Measurements from ENCODE around the gene TPCN2.

Gene TPCN2

GRCh38 chr11:69067200-69067599 lies 18.5 kb downstream of the TPCN2 start:
- Histone ChIP-seq H3K27ac (ENCODE audit: low read length) (no peak overlapping the region), H3K27me3 (ENCODE audit: insufficient read depth, low read length, poor library complexity) (no peaks in the 10 kb centered on the region), H3K4me3 (ENCODE audit: low read depth in 1 of 2, low read length in 2 of 2) (no peak overlapping the region), H3K9ac (ENCODE audit: low read depth, low read length) (no peak overlapping the region), H3K9me3 (ENCODE audit: insufficient read depth, low read length, severe bottlenecking) (no peaks in the 10 kb centered on the region), H3K79me2 (ENCODE audit: insufficient read depth, low read length) (no peaks in the 10 kb centered on the region), H3K36me3 (ENCODE audit: insufficient read depth, low read length) (peaks cover 40% of the 10 kb centered on the region), H3K4me1 (ENCODE audit: insufficient read depth, low read length) (no peaks in the 10 kb centered on the region), H4K20me1 (ENCODE audit: insufficient read depth, low read length) (peaks cover 29% of the 10 kb centered on the region), H3K4me2 (ENCODE audit: insufficient read depth, low read length) (no peak overlapping the region), H2AFZ (ENCODE audit: low read depth, low read length) (no peak overlapping the region)
- TF ChIP-seq EZH2 (IDR thresholded peaks at IDR 0.05; ENCODE audit: borderline replicate concordance, low read depth, low read length, severe bottlenecking) (no peak), CTCF (IDR thresholded peaks at IDR 0.05; ENCODE audit: borderline replicate concordance, extremely low read depth, low read length, poor library complexity, severe bottlenecking) (no peak)
- DNase-seq (no peak), ATAC-seq (ENCODE audit: insufficient read depth, low read depth) (no peak)

- Histone ChIP-seq H3K9ac (ENCODE audit: low read depth, low read length) (no peak overlapping the region), H3K79me2 (ENCODE audit: insufficient read depth, low read length) (no peaks in the 10 kb centered on the region), H3K4me3 (ENCODE audit: low read depth in 1 of 2, low read length in 2 of 2) (no peak overlapping the region), H2AFZ (ENCODE audit: low read depth, low read length) (no peak overlapping the region), H3K9me3 (ENCODE audit: insufficient read depth, low read length, severe bottlenecking) (no peaks in the 10 kb centered on the region), H3K27ac (ENCODE audit: low read length) (no peak overlapping the region), H3K27me3 (ENCODE audit: insufficient read depth, low read length, poor library complexity) (no peaks in the 10 kb centered on the region), H3K4me2 (ENCODE audit: insufficient read depth, low read length) (no peak overlapping the region), H4K20me1 (ENCODE audit: insufficient read depth, low read length) (peaks cover 9% of the 10 kb centered on the region), H3K4me1 (ENCODE audit: insufficient read depth, low read length) (no peaks in the 10 kb centered on the region), H3K36me3 (ENCODE audit: insufficient read depth, low read length) (peaks cover 33% of the 10 kb centered on the region)
- ATAC-seq (ENCODE audit: insufficient read depth, low read depth), result no peak
- no peak for TF ChIP-seq CTCF (IDR thresholded peaks at IDR 0.05; ENCODE audit: borderline replicate concordance, extremely low read depth, low read length, poor library complexity, severe bottlenecking)
- no peak for TF ChIP-seq EZH2 (IDR thresholded peaks at IDR 0.05; ENCODE audit: borderline replicate concordance, low read depth, low read length, severe bottlenecking)
- DNase-seq, result no peak
Observed at GRCh38 chr11:69071086-69071800, 22.5 kb downstream of the TPCN2 start.

- Histone ChIP-seq H3K9ac (ENCODE audit: low read depth, low read length) (no peak overlapping the region), H3K27me3 (ENCODE audit: insufficient read depth, low read length, poor library complexity) (no peaks in the 10 kb centered on the region), H2AFZ (ENCODE audit: low read depth, low read length) (no peak overlapping the region), H4K20me1 (ENCODE audit: insufficient read depth, low read length) (peaks cover 3% of the 10 kb centered on the region), H3K27ac (ENCODE audit: low read length) (no peak overlapping the region), H3K36me3 (ENCODE audit: insufficient read depth, low read length) (peaks cover 33% of the 10 kb centered on the region), H3K4me2 (ENCODE audit: insufficient read depth, low read length) (no peak overlapping the region), H3K79me2 (ENCODE audit: insufficient read depth, low read length) (no peaks in the 10 kb centered on the region), H3K4me3 (ENCODE audit: low read depth in 1 of 2, low read length in 2 of 2) (no peak overlapping the region), H3K9me3 (ENCODE audit: insufficient read depth, low read length, severe bottlenecking) (no peaks in the 10 kb centered on the region), H3K4me1 (ENCODE audit: insufficient read depth, low read length) (no peaks in the 10 kb centered on the region)
- ATAC-seq (ENCODE audit: insufficient read depth, low read depth), result no peak
- no peak for DNase-seq
- TF ChIP-seq CTCF (IDR thresholded peaks at IDR 0.05; ENCODE audit: borderline replicate concordance, extremely low read depth, low read length, poor library complexity, severe bottlenecking), result no peak
- no peak for TF ChIP-seq EZH2 (IDR thresholded peaks at IDR 0.05; ENCODE audit: borderline replicate concordance, low read depth, low read length, severe bottlenecking)
Observed at GRCh38 chr11:69071956-69072355, 23.2 kb downstream of the TPCN2 start.

Measured in DND-41 (cell line).